T-helper 2 cell treated with Interferon-gamma antibody and Interleukin-4, amounts not matched to agents 5 μg/mL and 100 μg/mL, for 36 hours (primary cell): ENCODE data around the gene ACTL7B.
"Not testable (repeated sequence)": the region's sequence is repeated elsewhere in the genome, so short reads cannot be mapped to it uniquely, and the experiment has no call there.

Source experiments
- DNase-seq: peaks from one replicate; pipeline ENCODE4 v3.0.0; 2021; ENCODE audit warnings: low spot score
- H3K27ac Mint-ChIP-seq: one replicate; pipeline ENCODE4 v1.8.0; 2021; ENCODE audit warnings: mild to moderate bottlenecking, mixed read lengths
- H3K27me3 Mint-ChIP-seq: one replicate; pipeline ENCODE4 v1.8.0; 2021; ENCODE audit warnings: low read depth, mixed read lengths
- H3K36me3 Mint-ChIP-seq: one replicate; pipeline ENCODE4 v1.8.0; 2021; ENCODE audit warnings: low read depth, mixed read lengths
- H3K4me1 Mint-ChIP-seq: one replicate; pipeline ENCODE4 v1.8.0; 2021; ENCODE audit warnings: low read depth, mixed read lengths
- H3K4me3 Mint-ChIP-seq: one replicate; pipeline ENCODE4 v1.8.0; 2022; ENCODE audit warnings: mild to moderate bottlenecking, moderate library complexity, mixed read lengths
- H3K9me3 Mint-ChIP-seq: one replicate; pipeline ENCODE4 v1.8.0; 2021; ENCODE audit warnings: mixed read lengths

The ACTL7B gene

GRCh38 chr9:108844856-108845255, 10.9 kb downstream of the ACTL7B start:
- Mint-ChIP-seq H3K27me3 (no peaks in the 10 kb centered on the region), H3K36me3 (no peaks in the 10 kb centered on the region), H3K27ac (no peak overlapping the region), H3K4me1 (peaks cover 5% of the 10 kb centered on the region), H3K4me3 (no peak overlapping the region), H3K9me3 (no peaks in the 10 kb centered on the region)
- no peak for DNase-seq

GRCh38 chr9:108844391-108844790, 11.4 kb downstream of the ACTL7B start:
- no peak overlapping the region for H3K4me3 Mint-ChIP-seq
- H3K9me3 Mint-ChIP-seq: no peaks in the 10 kb centered on the region
- H3K27ac Mint-ChIP-seq: no peak overlapping the region
- no peaks in the 10 kb centered on the region for H3K27me3 Mint-ChIP-seq
- no peak for DNase-seq
- no peaks in the 10 kb centered on the region for H3K36me3 Mint-ChIP-seq
- peaks cover 5% of the 10 kb centered on the region for H3K4me1 Mint-ChIP-seq

- H3K27me3 Mint-ChIP-seq: no peaks in the 10 kb centered on the region
- no peak for DNase-seq
- no peaks in the 10 kb centered on the region for H3K9me3 Mint-ChIP-seq
- no peaks in the 10 kb centered on the region for H3K36me3 Mint-ChIP-seq
- no peak overlapping the region for H3K27ac Mint-ChIP-seq
- peak overlapping the region; percentile 54 for H3K4me3 Mint-ChIP-seq
- H3K4me1 Mint-ChIP-seq: peaks cover 5% of the 10 kb centered on the region
These were observed 13.0 kb downstream of the ACTL7B start for GRCh38 chr9:108842610-108843295.

GRCh38 chr9:108839561-108839960, 16.2 kb downstream of the ACTL7B start:
- H3K27ac Mint-ChIP-seq, H3K27me3 Mint-ChIP-seq, DNase-seq, H3K9me3 Mint-ChIP-seq, H3K36me3 Mint-ChIP-seq, H3K4me3 Mint-ChIP-seq: not testable (repeated sequence)
- peaks cover 12% of the 10 kb centered on the region for H3K4me1 Mint-ChIP-seq

- Mint-ChIP-seq H3K36me3 (no peaks in the 10 kb centered on the region), H3K4me1 (peaks cover 12% of the 10 kb centered on the region), H3K27me3 (no peaks in the 10 kb centered on the region), H3K9me3 (no peaks in the 10 kb centered on the region), H3K4me3 (no peak overlapping the region), H3K27ac (no peak overlapping the region)
- no peak for DNase-seq
These were observed 17.8 kb downstream of the ACTL7B start for GRCh38 chr9:108838017-108838416.

GRCh38 chr9:108837530-108837929, 18.3 kb downstream of the ACTL7B start:
- Mint-ChIP-seq H3K4me3 (no peak overlapping the region), H3K27me3 (no peaks in the 10 kb centered on the region), H3K9me3 (no peaks in the 10 kb centered on the region), H3K27ac (no peak overlapping the region), H3K36me3 (no peaks in the 10 kb centered on the region), H3K4me1 (peaks cover 8% of the 10 kb centered on the region)
- DNase-seq: no peak

GRCh38 chr9:108836781-108837180, 19.0 kb downstream of the ACTL7B start:
- Mint-ChIP-seq H3K27ac (no peak overlapping the region), H3K4me3 (no peak overlapping the region), H3K27me3 (no peaks in the 10 kb centered on the region), H3K4me1 (peaks cover 7% of the 10 kb centered on the region), H3K36me3 (no peaks in the 10 kb centered on the region), H3K9me3 (no peaks in the 10 kb centered on the region)
- no peak for DNase-seq

- Mint-ChIP-seq H3K36me3 (no peaks in the 10 kb centered on the region), H3K4me3 (no peak overlapping the region), H3K27me3 (no peaks in the 10 kb centered on the region), H3K4me1 (peaks cover 7% of the 10 kb centered on the region), H3K27ac (no peak overlapping the region), H3K9me3 (no peaks in the 10 kb centered on the region)
- no peak for DNase-seq
These were observed 19.5 kb downstream of the ACTL7B start for GRCh38 chr9:108836319-108836718.

- H3K9me3 Mint-ChIP-seq: no peaks in the 10 kb centered on the region
These were observed 20.0 kb downstream of the ACTL7B start for GRCh38 chr9:108835831-108836230.

GRCh38 chr9:108834959-108835665, 20.7 kb downstream of the ACTL7B start:
- H3K27ac Mint-ChIP-seq: no peak overlapping the region
- no peak for DNase-seq
- no peak overlapping the region for H3K4me3 Mint-ChIP-seq
- H3K27me3 Mint-ChIP-seq: no peaks in the 10 kb centered on the region
- H3K9me3 Mint-ChIP-seq: no peaks in the 10 kb centered on the region
- H3K36me3 Mint-ChIP-seq: no peaks in the 10 kb centered on the region
- H3K4me1 Mint-ChIP-seq: peaks cover 7% of the 10 kb centered on the region

More at GRCh38 chr9:108835831-108836230, 20.0 kb downstream of the ACTL7B start:
- no peak for DNase-seq
- Mint-ChIP-seq H3K4me1 (peaks cover 7% of the 10 kb centered on the region), H3K4me3 (no peak overlapping the region), H3K27ac (no peak overlapping the region), H3K36me3 (no peaks in the 10 kb centered on the region), H3K27me3 (no peaks in the 10 kb centered on the region)

GRCh38 chr9:108832179-108832500, 23.6 kb downstream of the ACTL7B start:
- DNase-seq: no peak
- no peaks in the 10 kb centered on the region for H3K36me3 Mint-ChIP-seq
- peaks cover 3% of the 10 kb centered on the region for H3K27me3 Mint-ChIP-seq
- peaks cover 7% of the 10 kb centered on the region for H3K4me1 Mint-ChIP-seq
- H3K4me3 Mint-ChIP-seq: no peak overlapping the region
- no peak overlapping the region for H3K27ac Mint-ChIP-seq
- no peaks in the 10 kb centered on the region for H3K9me3 Mint-ChIP-seq

- Mint-ChIP-seq H3K36me3 (no peaks in the 10 kb centered on the region), H3K27ac (no peak overlapping the region), H3K4me1 (peaks cover 7% of the 10 kb centered on the region), H3K9me3 (no peaks in the 10 kb centered on the region), H3K4me3 (no peak overlapping the region), H3K27me3 (peaks cover 3% of the 10 kb centered on the region)
- no peak for DNase-seq
These were observed 24.1 kb downstream of the ACTL7B start for GRCh38 chr9:108831496-108832178.

- peaks cover 6% of the 10 kb centered on the region for H3K27me3 Mint-ChIP-seq
- no peak for DNase-seq
- H3K4me1 Mint-ChIP-seq: peaks cover 4% of the 10 kb centered on the region
- no peak overlapping the region for H3K27ac Mint-ChIP-seq
- H3K36me3 Mint-ChIP-seq: no peaks in the 10 kb centered on the region
- H3K9me3 Mint-ChIP-seq: no peaks in the 10 kb centered on the region
- H3K4me3 Mint-ChIP-seq: no peak overlapping the region
These were observed 25.5 kb downstream of the ACTL7B start for GRCh38 chr9:108830272-108830671.

GRCh38 chr9:108823829-108824228, 32.0 kb downstream of the ACTL7B start:
- Mint-ChIP-seq H3K9me3 (peaks cover 12% of the 10 kb centered on the region), H3K4me1 (no peaks in the 10 kb centered on the region), H3K27me3 (peaks cover 9% of the 10 kb centered on the region), H3K27ac (no peak overlapping the region), H3K36me3 (no peaks in the 10 kb centered on the region), H3K4me3 (no peak overlapping the region)
- no peak for DNase-seq
